Measurements from ENCODE around the gene ZBTB11. TPM values are rescaled to one million over a fixed set of nuclear protein-coding genes. Genes with fewer than 3 reads are reported as not detected.
A peak's percentile ranks its signal among the peaks of the same experiment; 100 is the strongest.
"Not testable (repeated sequence)": the region's sequence is repeated elsewhere in the genome, so short reads cannot be mapped to it uniquely, and the experiment has no call there.

Gene ZBTB11
- total and polyA plus RNA-seq, 10 donors: 7.5 to 43.7 (median 25.1) TPM

DNA sequence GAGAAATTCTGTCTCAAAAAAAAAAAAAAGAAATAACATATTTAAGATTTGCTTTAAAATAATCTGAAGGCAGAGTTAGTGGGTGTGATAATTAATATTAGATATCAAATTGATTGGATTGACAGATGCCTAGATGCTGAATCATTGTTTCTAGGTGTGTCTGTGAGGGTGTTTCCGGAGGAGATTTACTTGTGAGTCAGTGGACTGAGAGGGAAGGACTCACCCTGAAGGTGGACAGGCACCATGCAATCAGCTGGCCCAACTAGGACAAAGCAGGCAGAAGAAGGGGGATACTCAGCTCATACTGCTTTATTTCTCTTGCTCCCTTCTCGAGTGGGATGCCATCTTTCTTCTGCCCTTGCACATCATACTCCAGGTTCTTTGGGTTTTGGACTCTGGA is 26.2 kb upstream of the ZBTB11 start:
- H3K4me3 ChIP-seq: no peak overlapping the region

DNA sequence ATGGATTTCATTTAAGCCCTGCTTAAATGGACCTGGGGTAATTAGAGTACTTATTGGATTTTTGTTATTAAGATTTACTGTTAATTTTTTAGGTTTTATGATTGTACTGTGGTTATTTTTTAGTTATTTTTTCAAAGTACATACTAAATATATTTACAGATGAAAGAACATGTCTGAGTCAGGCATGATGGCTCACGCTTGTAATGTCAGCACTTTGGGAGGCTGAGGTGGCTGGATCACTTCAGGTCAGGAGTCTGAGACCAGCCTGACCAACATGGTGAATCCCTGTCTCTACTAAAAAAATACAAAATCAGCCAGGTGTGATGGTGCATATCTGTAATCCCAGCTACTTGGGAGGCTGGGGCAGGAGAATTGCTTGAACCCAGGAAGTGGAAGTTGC is 25.8 kb upstream of the ZBTB11 start:
- TF ChIP-seq, protein P1, sequence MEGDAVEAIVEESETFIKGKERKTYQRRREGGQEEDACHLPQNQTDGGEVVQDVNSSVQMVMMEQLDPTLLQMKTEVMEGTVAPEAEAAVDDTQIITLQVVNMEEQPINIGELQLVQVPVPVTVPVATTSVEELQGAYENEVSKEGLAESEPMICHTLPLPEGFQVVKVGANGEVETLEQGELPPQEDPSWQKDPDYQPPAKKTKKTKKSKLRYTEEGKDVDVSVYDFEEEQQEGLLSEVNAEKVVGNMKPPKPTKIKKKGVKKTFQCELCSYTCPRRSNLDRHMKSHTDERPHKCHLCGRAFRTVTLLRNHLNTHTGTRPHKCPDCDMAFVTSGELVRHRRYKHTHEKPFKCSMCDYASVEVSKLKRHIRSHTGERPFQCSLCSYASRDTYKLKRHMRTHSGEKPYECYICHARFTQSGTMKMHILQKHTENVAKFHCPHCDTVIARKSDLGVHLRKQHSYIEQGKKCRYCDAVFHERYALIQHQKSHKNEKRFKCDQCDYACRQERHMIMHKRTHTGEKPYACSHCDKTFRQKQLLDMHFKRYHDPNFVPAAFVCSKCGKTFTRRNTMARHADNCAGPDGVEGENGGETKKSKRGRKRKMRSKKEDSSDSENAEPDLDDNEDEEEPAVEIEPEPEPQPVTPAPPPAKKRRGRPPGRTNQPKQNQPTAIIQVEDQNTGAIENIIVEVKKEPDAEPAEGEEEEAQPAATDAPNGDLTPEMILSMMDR (IDR thresholded peaks at IDR 0.05 in 8 of 11, conservative IDR thresholded peaks at IDR 0.05 in 3 of 11): no peak
- TF ChIP-seq POLR2A (IDR thresholded peaks at IDR 0.05) (no peak), POLR2AphosphoS5 (IDR thresholded peaks at IDR 0.05) (no peak)
- H3K36me3 ChIP-seq: no peaks in the 10 kb centered on the region
- H3K9me3 ChIP-seq: no peaks in the 10 kb centered on the region
- DNase-seq: no peak
- H3K27me3 ChIP-seq (replicated peaks in 1 of 7): no peaks in the 10 kb centered on the region
- intact Hi-C loops (cut with DNase I; ENCODE audit: low total_unique reads): no loop called here
- 87 to 98% (median 92%) methylated on average over 1 of the region's 1 CpG for WGBS, 5 donors
- no peak overlapping the region for H3K4me3 ChIP-seq
- no peak overlapping the region for H3K27ac ChIP-seq
- no peaks in the 10 kb centered on the region for H3K4me1 ChIP-seq

More for the DNA sequence above, 26.2 kb upstream of the ZBTB11 start:
- H3K36me3 ChIP-seq: no peaks in the 10 kb centered on the region
- no peak overlapping the region for H3K27ac ChIP-seq
- intact Hi-C loops (cut with DNase I; ENCODE audit: low total_unique reads): no loop called here
- TF ChIP-seq POLR2A (IDR thresholded peaks at IDR 0.05) (no peak), POLR2AphosphoS5 (IDR thresholded peaks at IDR 0.05) (no peak)
- TF ChIP-seq, protein P1 (IDR thresholded peaks at IDR 0.05 in 8 of 11, conservative IDR thresholded peaks at IDR 0.05 in 3 of 11): no peak
- H3K27me3 ChIP-seq (replicated peaks in 1 of 7): no peaks in the 10 kb centered on the region
- no peak for DNase-seq
- H3K4me1 ChIP-seq: no peaks in the 10 kb centered on the region
- no peaks in the 10 kb centered on the region for H3K9me3 ChIP-seq
- WGBS, 5 donors: 74 to 98% (median 88%) methylated on average over 2 of the region's 2 CpGs

DNA sequence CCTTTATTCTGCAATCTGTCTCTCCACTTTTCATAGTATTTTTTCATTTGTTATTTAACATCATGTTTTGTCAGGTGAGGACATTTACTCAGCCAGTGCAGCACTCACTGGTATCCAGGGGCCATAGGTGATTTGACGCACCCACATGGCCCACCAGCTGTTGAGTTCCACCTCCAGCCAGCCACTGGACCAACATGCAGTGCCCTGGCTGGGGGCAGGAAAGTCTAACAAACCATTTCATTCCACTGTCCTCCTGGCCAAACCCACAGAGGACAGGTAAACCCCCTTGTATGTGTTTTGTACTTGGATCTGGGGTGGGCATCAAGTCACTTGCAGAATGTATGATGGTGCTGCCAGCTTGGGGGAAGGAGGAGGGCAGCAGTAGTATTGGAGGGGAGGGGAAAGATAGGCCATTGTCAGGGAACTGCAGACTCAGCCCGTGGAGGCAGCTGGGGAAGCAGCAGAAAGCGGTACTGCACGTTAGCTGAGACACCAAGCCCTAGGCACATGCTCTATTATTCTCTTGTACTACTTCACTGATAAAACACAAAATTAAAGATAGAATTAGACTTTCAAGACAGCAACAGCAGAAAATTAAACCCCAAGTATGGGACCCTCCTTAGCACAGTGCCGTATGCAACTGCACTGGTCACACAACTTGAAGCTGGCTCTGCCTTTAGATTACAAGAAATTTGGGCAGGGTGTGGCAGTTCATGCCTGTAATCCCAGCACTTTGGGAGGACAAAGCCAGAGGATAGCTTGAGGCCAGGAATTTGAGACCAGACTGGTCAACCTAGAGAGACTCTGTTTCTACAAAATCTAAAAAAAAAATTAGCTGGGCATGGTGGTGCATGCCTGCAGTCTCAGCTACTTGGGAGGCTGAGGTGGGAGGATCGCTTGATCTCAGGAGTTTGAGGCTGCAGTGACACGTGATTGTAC is 25.0 kb upstream of the ZBTB11 start:
- TF ChIP-seq POLR2AphosphoS5 (IDR thresholded peaks at IDR 0.05): no peak
- no peak for TF ChIP-seq POLR2A (IDR thresholded peaks at IDR 0.05)
- TF ChIP-seq, protein P1 (IDR thresholded peaks at IDR 0.05 in 8 of 11, conservative IDR thresholded peaks at IDR 0.05 in 3 of 11): no peak
- no peaks in the 10 kb centered on the region for H3K36me3 ChIP-seq
- no peaks in the 10 kb centered on the region for H3K9me3 ChIP-seq
- 80 to 90% (median 87%) methylated on average over 7 of the region's 7 CpGs for WGBS, 5 donors
- H3K4me3 ChIP-seq: no peak overlapping the region
- H3K27ac ChIP-seq: peak overlapping the region in 2 of 8 donors; percentile 35 to 42
- no peaks in the 10 kb centered on the region for H3K4me1 ChIP-seq
- H3K27me3 ChIP-seq (replicated peaks in 1 of 7): no peaks in the 10 kb centered on the region
- no peak for DNase-seq
- intact Hi-C loops (cut with DNase I; ENCODE audit: low total_unique reads): no loop called here

DNA sequence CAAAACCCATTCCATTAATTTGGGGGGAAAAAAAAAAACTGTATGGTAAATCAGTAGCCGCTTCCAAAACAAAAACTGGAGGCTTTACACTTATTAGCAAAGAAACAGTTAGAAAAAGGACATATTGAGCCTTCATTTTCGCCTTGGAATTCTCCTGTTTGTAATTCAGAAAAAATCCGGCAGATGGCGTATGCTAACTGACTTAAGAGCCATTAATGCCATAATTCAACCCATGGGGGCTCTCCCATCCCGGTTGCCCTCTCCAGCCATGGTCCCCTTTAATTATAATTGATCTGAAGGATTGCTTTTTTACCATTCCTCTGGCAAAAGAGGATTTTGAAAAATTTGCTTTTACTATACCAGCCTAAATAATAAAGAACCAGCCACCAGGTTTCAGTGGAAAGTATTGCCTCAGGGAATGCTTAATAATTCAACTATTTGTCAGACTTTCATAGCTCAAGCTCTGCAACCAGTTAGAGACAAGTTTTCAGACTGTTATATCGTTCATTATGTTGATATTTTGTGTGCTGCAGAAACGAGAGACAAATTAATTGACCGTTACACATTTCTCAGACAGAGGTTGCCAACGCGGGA is 18.9 kb upstream of the ZBTB11 start:
- Histone ChIP-seq H3K9me3 (no peaks in the 10 kb centered on the region), H3K27me3 (replicated peaks in 1 of 7) (no peaks in the 10 kb centered on the region), H3K4me1 (peaks cover 0 to 12% (median 8%) of the 10 kb centered on the region in 6 donors), H3K27ac (no peak overlapping the region), H3K36me3 (no peaks in the 10 kb centered on the region), H3K4me3 (no peak overlapping the region)
- 35 to 40% (median 38%) methylated on average over 10 of the region's 10 CpGs for WGBS, 5 donors
- TF ChIP-seq, protein P1 (IDR thresholded peaks at IDR 0.05 in 8 of 11, conservative IDR thresholded peaks at IDR 0.05 in 3 of 11): peak; percentile 53 to 87 (median 78)
- TF ChIP-seq POLR2A (IDR thresholded peaks at IDR 0.05): no peak
- intact Hi-C loops (cut with DNase I; ENCODE audit: low total_unique reads): no loop called here
- DNase-seq: no peak

DNA sequence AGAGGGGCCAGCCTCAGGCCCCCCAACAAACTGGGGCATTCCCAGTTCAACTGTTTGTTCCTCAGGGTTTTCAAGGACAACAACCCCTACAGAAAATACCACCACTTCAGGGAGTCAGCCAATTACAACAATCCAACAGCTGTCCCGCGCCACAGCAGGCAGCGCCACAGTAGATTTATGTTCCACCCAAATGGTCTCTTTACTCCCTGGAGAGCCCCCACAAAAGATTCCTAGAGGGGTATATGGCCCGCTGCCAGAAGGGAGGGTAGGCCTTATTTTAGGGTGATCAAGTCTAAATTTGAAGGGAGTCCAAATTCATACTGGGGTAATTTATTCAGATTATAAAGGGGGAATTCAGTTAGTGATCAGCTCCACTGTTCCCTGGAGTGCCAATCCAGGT is 17.9 kb upstream of the ZBTB11 start:
- H3K4me1 ChIP-seq: peaks cover 0 to 23% (median 9%) of the 10 kb centered on the region in 6 donors
- intact Hi-C loops (cut with DNase I; ENCODE audit: low total_unique reads); DNase-seq; H3K4me3 ChIP-seq; H3K27ac ChIP-seq; H3K36me3 ChIP-seq; H3K27me3 ChIP-seq (replicated peaks in 1 of 7); H3K9me3 ChIP-seq: not testable (repeated sequence)
- 78 to 97% (median 83%) methylated on average over 4 of the region's 4 CpGs for WGBS, 5 donors
